ENCODE results near the gene FUZ.

The FUZ gene

GRCh38 chr19:49850487-49851342 lies 37.6 kb upstream of the FUZ start, which contains the start of gene PTOV1:
Gene PTOV1 (plus strand): TSS chr19:49851159.
- Histone ChIP-seq H3K4me1 (ENCODE audit: control insufficient read depth, insufficient read depth, low read length, poor library complexity, severe bottlenecking) (peaks cover 3% of the 10 kb centered on the region), H3K9me3 (ENCODE audit: control insufficient read depth, low read length) (no peaks in the 10 kb centered on the region), H3K27me3 (replicated peaks; ENCODE audit: control insufficient read depth, insufficient read depth, low read length, poor library complexity, severe bottlenecking) (no peaks in the 10 kb centered on the region), H3K4me3 (ENCODE audit: insufficient read depth, low read depth, low read length, poor library complexity, severe bottlenecking) (peak within 1 kb of the TSS; percentile 98), H3K27ac (ENCODE audit: insufficient read depth, low read length, poor library complexity, severe bottlenecking) (peak within 1 kb of the TSS; percentile 95), H3K36me3 (ENCODE audit: control insufficient read depth, insufficient read depth, low read length) (peaks cover 8% of the 10 kb centered on the region)
- peak; percentile 76 to 82 (median 78) for DNase-seq

- H3K9me3 ChIP-seq (ENCODE audit: control insufficient read depth, low read length) = no peaks in the 10 kb centered on the region
- no peak for DNase-seq
- peaks cover 3% of the 10 kb centered on the region for H3K4me1 ChIP-seq (ENCODE audit: control insufficient read depth, insufficient read depth, low read length, poor library complexity, severe bottlenecking)
- H3K27ac ChIP-seq (ENCODE audit: insufficient read depth, low read length, poor library complexity, severe bottlenecking) = peak overlapping the region; percentile 95
- peaks cover 3% of the 10 kb centered on the region for H3K36me3 ChIP-seq (ENCODE audit: control insufficient read depth, insufficient read depth, low read length)
- H3K27me3 ChIP-seq (replicated peaks; ENCODE audit: control insufficient read depth, insufficient read depth, low read length, poor library complexity, severe bottlenecking) = no peaks in the 10 kb centered on the region
- peak overlapping the region; percentile 98 for H3K4me3 ChIP-seq (ENCODE audit: insufficient read depth, low read depth, low read length, poor library complexity, severe bottlenecking)
Observed at GRCh38 chr19:49850221-49850486, 37.1 kb upstream of the FUZ start.

- Histone ChIP-seq H3K4me1 (ENCODE audit: control insufficient read depth, insufficient read depth, low read length, poor library complexity, severe bottlenecking) (peaks cover 3% of the 10 kb centered on the region), H3K9me3 (ENCODE audit: control insufficient read depth, low read length) (no peaks in the 10 kb centered on the region), H3K27ac (ENCODE audit: insufficient read depth, low read length, poor library complexity, severe bottlenecking) (no peak overlapping the region), H3K27me3 (replicated peaks; ENCODE audit: control insufficient read depth, insufficient read depth, low read length, poor library complexity, severe bottlenecking) (no peaks in the 10 kb centered on the region), H3K36me3 (ENCODE audit: control insufficient read depth, insufficient read depth, low read length) (no peaks in the 10 kb centered on the region), H3K4me3 (ENCODE audit: insufficient read depth, low read depth, low read length, poor library complexity, severe bottlenecking) (no peak overlapping the region)
- no peak for DNase-seq
Observed at GRCh38 chr19:49849433-49850220, 36.5 kb upstream of the FUZ start.

GRCh38 chr19:49848938-49849337 lies 35.8 kb upstream of the FUZ start:
- Histone ChIP-seq H3K4me3 (ENCODE audit: insufficient read depth, low read depth, low read length, poor library complexity, severe bottlenecking) (no peak overlapping the region), H3K27ac (ENCODE audit: insufficient read depth, low read length, poor library complexity, severe bottlenecking) (no peak overlapping the region), H3K36me3 (ENCODE audit: control insufficient read depth, insufficient read depth, low read length) (no peaks in the 10 kb centered on the region), H3K27me3 (replicated peaks; ENCODE audit: control insufficient read depth, insufficient read depth, low read length, poor library complexity, severe bottlenecking) (no peaks in the 10 kb centered on the region), H3K9me3 (ENCODE audit: control insufficient read depth, low read length) (no peaks in the 10 kb centered on the region), H3K4me1 (ENCODE audit: control insufficient read depth, insufficient read depth, low read length, poor library complexity, severe bottlenecking) (peaks cover 3% of the 10 kb centered on the region)
- DNase-seq = no peak

- no peak overlapping the region for H3K4me3 ChIP-seq (ENCODE audit: insufficient read depth, low read depth, low read length, poor library complexity, severe bottlenecking)
- no peaks in the 10 kb centered on the region for H3K9me3 ChIP-seq (ENCODE audit: control insufficient read depth, low read length)
- H3K27ac ChIP-seq (ENCODE audit: insufficient read depth, low read length, poor library complexity, severe bottlenecking) = no peak overlapping the region
- no peak for DNase-seq
- H3K36me3 ChIP-seq (ENCODE audit: control insufficient read depth, insufficient read depth, low read length) = no peaks in the 10 kb centered on the region
- H3K27me3 ChIP-seq (replicated peaks; ENCODE audit: control insufficient read depth, insufficient read depth, low read length, poor library complexity, severe bottlenecking) = no peaks in the 10 kb centered on the region
- peaks cover 3% of the 10 kb centered on the region for H3K4me1 ChIP-seq (ENCODE audit: control insufficient read depth, insufficient read depth, low read length, poor library complexity, severe bottlenecking)
Observed at GRCh38 chr19:49847731-49848696, 34.9 kb upstream of the FUZ start.

- H3K4me3 ChIP-seq (ENCODE audit: insufficient read depth, low read depth, low read length, poor library complexity, severe bottlenecking) = no peak overlapping the region
- DNase-seq = no peak
- no peak overlapping the region for H3K27ac ChIP-seq (ENCODE audit: insufficient read depth, low read length, poor library complexity, severe bottlenecking)
- no peaks in the 10 kb centered on the region for H3K4me1 ChIP-seq (ENCODE audit: control insufficient read depth, insufficient read depth, low read length, poor library complexity, severe bottlenecking)
- no peaks in the 10 kb centered on the region for H3K9me3 ChIP-seq (ENCODE audit: control insufficient read depth, low read length)
- no peaks in the 10 kb centered on the region for H3K36me3 ChIP-seq (ENCODE audit: control insufficient read depth, insufficient read depth, low read length)
- H3K27me3 ChIP-seq (replicated peaks; ENCODE audit: control insufficient read depth, insufficient read depth, low read length, poor library complexity, severe bottlenecking) = no peaks in the 10 kb centered on the region
Observed at GRCh38 chr19:49846408-49846807, 33.3 kb upstream of the FUZ start.

GRCh38 chr19:49845414-49845813 lies 32.3 kb upstream of the FUZ start:
- Histone ChIP-seq H3K36me3 (ENCODE audit: control insufficient read depth, insufficient read depth, low read length) (no peaks in the 10 kb centered on the region), H3K4me1 (ENCODE audit: control insufficient read depth, insufficient read depth, low read length, poor library complexity, severe bottlenecking) (no peaks in the 10 kb centered on the region), H3K27ac (ENCODE audit: insufficient read depth, low read length, poor library complexity, severe bottlenecking) (no peak overlapping the region), H3K27me3 (replicated peaks; ENCODE audit: control insufficient read depth, insufficient read depth, low read length, poor library complexity, severe bottlenecking) (no peaks in the 10 kb centered on the region), H3K9me3 (ENCODE audit: control insufficient read depth, low read length) (no peaks in the 10 kb centered on the region), H3K4me3 (ENCODE audit: insufficient read depth, low read depth, low read length, poor library complexity, severe bottlenecking) (no peak overlapping the region)
- DNase-seq = no peak

GRCh38 chr19:49844138-49845095 lies 31.3 kb upstream of the FUZ start:
- H3K4me3 ChIP-seq (ENCODE audit: insufficient read depth, low read depth, low read length, poor library complexity, severe bottlenecking) = no peak overlapping the region
- H3K27ac ChIP-seq (ENCODE audit: insufficient read depth, low read length, poor library complexity, severe bottlenecking) = no peak overlapping the region
- no peaks in the 10 kb centered on the region for H3K27me3 ChIP-seq (replicated peaks; ENCODE audit: control insufficient read depth, insufficient read depth, low read length, poor library complexity, severe bottlenecking)

GRCh38 chr19:49843265-49843664 lies 30.2 kb upstream of the FUZ start:
- no peak overlapping the region for H3K27ac ChIP-seq (ENCODE audit: insufficient read depth, low read length, poor library complexity, severe bottlenecking)
- H3K9me3 ChIP-seq (ENCODE audit: control insufficient read depth, low read length) = no peaks in the 10 kb centered on the region
- DNase-seq = no peak
- H3K36me3 ChIP-seq (ENCODE audit: control insufficient read depth, insufficient read depth, low read length) = peaks cover 4% of the 10 kb centered on the region
- no peaks in the 10 kb centered on the region for H3K4me1 ChIP-seq (ENCODE audit: control insufficient read depth, insufficient read depth, low read length, poor library complexity, severe bottlenecking)
- no peaks in the 10 kb centered on the region for H3K27me3 ChIP-seq (replicated peaks; ENCODE audit: control insufficient read depth, insufficient read depth, low read length, poor library complexity, severe bottlenecking)
- H3K4me3 ChIP-seq (ENCODE audit: insufficient read depth, low read depth, low read length, poor library complexity, severe bottlenecking) = no peak overlapping the region

More at GRCh38 chr19:49844138-49845095, 31.3 kb upstream of the FUZ start:
- no peak for DNase-seq
- Histone ChIP-seq H3K4me1 (ENCODE audit: control insufficient read depth, insufficient read depth, low read length, poor library complexity, severe bottlenecking) (no peaks in the 10 kb centered on the region), H3K9me3 (ENCODE audit: control insufficient read depth, low read length) (no peaks in the 10 kb centered on the region), H3K36me3 (ENCODE audit: control insufficient read depth, insufficient read depth, low read length) (no peaks in the 10 kb centered on the region)

Data from effector memory CD4-positive, alpha-beta T cell (primary cell).